Inflammatory macrophage treated with lipopolysaccharide for 4 hours (primary cell): Measurements from ENCODE around the gene NOTCH2.

Experiments
- DNase-seq: peaks from one replicate; pipeline ENCODE4 v3.0.0-alpha.2; 2020

NOTCH2 gene

GRCh38 chr1:119902775-119903442, 166.6 kb downstream of the NOTCH2 start:
- DNase-seq: no peak

GRCh38 chr1:119898981-119899720, 170.3 kb downstream of the NOTCH2 start:
- DNase-seq: no peak

- no peak for DNase-seq
Observed at GRCh38 chr1:119898530-119898929, 170.9 kb downstream of the NOTCH2 start.

- DNase-seq: no peak
Observed at GRCh38 chr1:119896303-119896702, 173.2 kb downstream of the NOTCH2 start, which contains the start of gene ADAM30. Gene ADAM30, minus strand, starts transcription at chr1:119896515. Its CDS starts 179 bp downstream, at chr1:119896336.

GRCh38 chr1:119895102-119895501, 174.4 kb downstream of the NOTCH2 start:
- DNase-seq: no peak

- no peak for DNase-seq
Observed at GRCh38 chr1:119893827-119894700, 175.4 kb downstream of the NOTCH2 start.

- no peak for DNase-seq
Observed at GRCh38 chr1:119893238-119893791, 176.1 kb downstream of the NOTCH2 start.

GRCh38 chr1:119891386-119891785, 178.1 kb downstream of the NOTCH2 start:
- DNase-seq: no peak

- DNase-seq: no peak
Observed at GRCh38 chr1:119888476-119888875, 181.0 kb downstream of the NOTCH2 start.

- no peak for DNase-seq
Observed at GRCh38 chr1:119887427-119887826, 182.0 kb downstream of the NOTCH2 start.

GRCh38 chr1:119885903-119886783, 183.3 kb downstream of the NOTCH2 start:
- peak; percentile 30 for DNase-seq

GRCh38 chr1:119884711-119885110, 184.8 kb downstream of the NOTCH2 start:
- DNase-seq: peak; percentile 9

- peak; percentile 62 for DNase-seq
Observed at GRCh38 chr1:119883826-119884225, 185.6 kb downstream of the NOTCH2 start.

- DNase-seq: peak; percentile 73
Observed at GRCh38 chr1:119882132-119883049, 187.1 kb downstream of the NOTCH2 start.

- DNase-seq: no peak
Observed at GRCh38 chr1:119879510-119880434, 189.7 kb downstream of the NOTCH2 start.

- DNase-seq: no peak
Observed at GRCh38 chr1:119878171-119878570, 191.3 kb downstream of the NOTCH2 start.

GRCh38 chr1:119874186-119874585, 195.3 kb downstream of the NOTCH2 start:
- no peak for DNase-seq

- DNase-seq: peak; percentile 19
Observed at GRCh38 chr1:119873135-119874015, 196.1 kb downstream of the NOTCH2 start.

- DNase-seq: no peak
Observed at GRCh38 chr1:119871881-119872280, 197.6 kb downstream of the NOTCH2 start.
